Endometrium (tissue), 2 donors: ENCODE measurements around the gene HAPLN2.

Experiments used
- FAIRE-seq: peaks from 2 replicates; lab custom pipeline; 2012; peaks lifted over from hg19 to GRCh38; lab: Jason Lieb, UNC
- donor health status: control.
- donor health status: control.

HAPLN2 gene

GRCh38 chr1:156645056-156645455 is 25.8 kb downstream of the HAPLN2 start:
- FAIRE-seq, result no peak

- no peak for FAIRE-seq
Observed at GRCh38 chr1:156645666-156646065, 26.5 kb downstream of the HAPLN2 start.

- no peak for FAIRE-seq
Observed at GRCh38 chr1:156646738-156647211, 27.6 kb downstream of the HAPLN2 start.

GRCh38 chr1:156647351-156647750 is 28.1 kb downstream of the HAPLN2 start:
- FAIRE-seq, result no peak

GRCh38 chr1:156648496-156648895 is 29.3 kb downstream of the HAPLN2 start:
- no peak for FAIRE-seq

GRCh38 chr1:156648951-156649350 is 29.7 kb downstream of the HAPLN2 start:
- FAIRE-seq, result no peak

- no peak for FAIRE-seq
Observed at GRCh38 chr1:156652131-156652991, 33.1 kb downstream of the HAPLN2 start.

- FAIRE-seq, result no peak
Observed at GRCh38 chr1:156652992-156653355, 33.8 kb downstream of the HAPLN2 start.

- FAIRE-seq, result no peak
Observed at GRCh38 chr1:156654700-156655099, 35.5 kb downstream of the HAPLN2 start.

GRCh38 chr1:156655151-156655903 is 36.1 kb downstream of the HAPLN2 start:
- no peak for FAIRE-seq

GRCh38 chr1:156655904-156656516 is 36.8 kb downstream of the HAPLN2 start:
- FAIRE-seq, result no peak

- no peak for FAIRE-seq
Observed at GRCh38 chr1:156656806-156657740, 37.9 kb downstream of the HAPLN2 start.

GRCh38 chr1:156657741-156658319 is 38.6 kb downstream of the HAPLN2 start:
- no peak for FAIRE-seq

GRCh38 chr1:156658496-156658895 is 39.3 kb downstream of the HAPLN2 start:
- no peak for FAIRE-seq

GRCh38 chr1:156658945-156659574 is 39.8 kb downstream of the HAPLN2 start:
- no peak for FAIRE-seq

- FAIRE-seq, result no peak
Observed at GRCh38 chr1:156659661-156659987, 40.4 kb downstream of the HAPLN2 start.

GRCh38 chr1:156659988-156660751 is 41.0 kb downstream of the HAPLN2 start:
- FAIRE-seq, result no peak

- FAIRE-seq, result no peak
Observed at GRCh38 chr1:156660752-156661112, 41.5 kb downstream of the HAPLN2 start.

- no peak for FAIRE-seq
Observed at GRCh38 chr1:156662005-156662799, 43.0 kb downstream of the HAPLN2 start.

- no peak for FAIRE-seq
Observed at GRCh38 chr1:156662800-156663055, 43.5 kb downstream of the HAPLN2 start.
